Measurements from ENCODE around the gene RPL21. TPM values are rescaled to one million over a fixed set of nuclear protein-coding genes. Genes with fewer than 3 reads are reported as not detected.

RPL21 gene
- total RNA-seq, 1 donor from 2014 or later, result 877 TPM

Other genes starting within 250 kb of the RPL21 start
- 32.7 TPM for gene USP12, start 79.7 kb upstream of the RPL21 start, total RNA-seq
- gene RASL11A, start 19.3 kb downstream of the RPL21 start, total RNA-seq, result 14.2 TPM
- gene GTF3A, start 173.1 kb downstream of the RPL21 start, total RNA-seq, result 52.2 TPM
- 45.5 TPM for gene MTIF3, start 199.0 kb downstream of the RPL21 start, total RNA-seq

Data from sciatic nerve (tissue), 1 donor.